HG03460 (cell line): ENCODE data around the gene MIOS.
"Not testable (repeated sequence)": the region's sequence is repeated elsewhere in the genome, so short reads cannot be mapped to it uniquely, and the experiment has no call there.

ENCODE experiments used
- ATAC-seq: cut with Tn5 transposase; IDR thresholded peaks from one replicate; pipeline ENCODE4 v1.9.1; 2021; ENCODE audit not compliant: unreplicated experiment

The MIOS gene

DNA sequence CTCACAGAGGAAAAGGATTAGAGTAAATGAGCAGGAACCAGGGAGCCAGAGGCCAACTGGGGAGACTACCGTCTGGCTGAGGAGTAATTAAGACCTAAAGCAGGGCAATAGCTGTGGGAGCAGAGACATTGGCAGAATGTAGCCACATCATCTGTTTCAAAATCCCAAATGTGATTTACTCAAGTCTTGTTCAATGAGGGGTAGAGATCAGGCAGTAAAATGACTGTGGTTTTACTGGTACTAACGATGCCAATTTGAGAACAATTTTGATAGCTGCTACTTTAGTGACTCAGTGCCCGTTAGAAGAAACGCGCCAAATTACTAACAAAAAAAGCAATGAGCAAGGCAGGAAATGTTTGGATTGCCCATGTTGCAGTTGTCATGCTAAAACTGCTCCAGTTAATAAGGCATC is 12.7 kb upstream of the MIOS start:
- no peak for ATAC-seq

GRCh38 chr7:7554649-7555575 is 11.8 kb upstream of the MIOS start:
- ATAC-seq: no peak

DNA sequence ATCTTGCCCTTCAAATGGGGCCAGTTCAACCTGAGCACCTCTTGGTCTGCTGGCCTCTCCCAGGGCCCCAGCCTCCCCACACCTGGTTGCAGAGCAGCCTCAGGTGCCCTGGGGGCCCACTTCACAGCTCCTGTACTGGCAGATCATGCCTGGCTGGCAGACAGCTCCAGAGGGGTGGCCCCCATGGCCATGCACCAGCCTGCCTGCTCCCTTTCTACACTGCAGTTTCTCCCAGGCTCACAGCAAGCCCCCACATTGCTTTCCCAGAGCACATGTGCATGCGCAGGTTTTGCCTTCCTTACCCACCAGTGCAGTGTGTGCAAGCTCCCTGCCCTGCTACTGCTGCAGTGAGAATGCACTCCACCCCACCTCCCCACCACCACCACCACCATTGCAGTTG is 9.8 kb upstream of the MIOS start:
- ATAC-seq: no peak

DNA sequence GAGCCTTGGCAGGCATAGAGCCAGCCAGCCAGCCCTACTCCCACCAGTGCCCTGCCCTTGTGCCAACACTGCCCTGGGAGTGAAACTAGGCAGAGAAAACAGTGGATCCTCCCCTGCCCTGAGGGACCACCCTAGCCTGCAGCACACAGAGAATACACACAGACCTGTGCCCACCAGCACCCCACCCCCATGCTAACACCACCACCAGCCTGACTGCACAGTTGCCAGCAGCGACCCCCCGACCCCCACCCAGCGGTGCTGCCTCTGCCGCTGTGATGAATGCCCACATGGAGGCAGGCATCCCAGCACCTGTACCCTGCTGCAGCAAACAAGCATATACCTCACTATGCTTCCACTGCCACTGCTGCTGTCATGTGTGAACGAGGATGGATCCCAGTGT is 9.4 kb upstream of the MIOS start:
- no peak for ATAC-seq

- ATAC-seq: not testable (repeated sequence)
Observed at GRCh38 chr7:7561591-7561990, 5.1 kb upstream of the MIOS start.

DNA sequence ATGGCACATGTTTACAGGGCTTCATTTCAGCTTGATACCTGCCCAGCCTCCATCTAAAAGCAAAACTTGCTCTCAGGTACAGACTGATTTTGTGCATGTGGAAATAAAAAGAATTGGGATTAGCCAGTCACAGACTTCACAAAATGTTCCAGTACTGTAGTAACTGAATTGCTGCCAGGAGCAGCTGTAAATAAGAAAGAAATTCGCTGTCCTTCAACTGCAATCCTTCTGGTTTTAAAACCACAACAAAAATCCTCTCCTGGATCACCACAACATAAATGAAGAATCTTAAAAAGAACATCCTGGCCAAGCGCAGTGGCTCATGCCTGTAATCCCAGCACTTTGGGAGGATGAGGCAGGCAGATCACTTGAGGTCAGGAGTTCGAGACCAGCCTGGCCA is 3.9 kb upstream of the MIOS start:
- no peak for ATAC-seq

DNA sequence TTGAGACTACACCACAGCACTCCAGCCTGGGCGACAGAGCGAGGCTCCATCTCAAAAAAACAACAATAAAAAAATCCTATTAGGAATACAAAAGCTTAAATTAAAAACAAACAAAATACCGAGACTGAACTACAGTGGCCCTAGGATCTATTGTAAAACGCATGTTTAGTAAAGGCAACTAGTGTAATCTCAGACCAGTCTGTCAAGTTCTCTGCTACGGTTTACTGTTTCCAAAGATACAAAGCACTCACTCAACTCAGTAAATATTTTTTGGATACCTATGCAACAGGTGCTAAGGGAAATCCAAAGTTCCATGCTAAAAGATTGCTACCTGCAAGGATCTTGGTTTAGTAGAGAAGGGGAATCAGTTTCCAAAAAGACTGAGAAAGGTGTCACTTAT is 3.4 kb upstream of the MIOS start:
- no peak for ATAC-seq

DNA sequence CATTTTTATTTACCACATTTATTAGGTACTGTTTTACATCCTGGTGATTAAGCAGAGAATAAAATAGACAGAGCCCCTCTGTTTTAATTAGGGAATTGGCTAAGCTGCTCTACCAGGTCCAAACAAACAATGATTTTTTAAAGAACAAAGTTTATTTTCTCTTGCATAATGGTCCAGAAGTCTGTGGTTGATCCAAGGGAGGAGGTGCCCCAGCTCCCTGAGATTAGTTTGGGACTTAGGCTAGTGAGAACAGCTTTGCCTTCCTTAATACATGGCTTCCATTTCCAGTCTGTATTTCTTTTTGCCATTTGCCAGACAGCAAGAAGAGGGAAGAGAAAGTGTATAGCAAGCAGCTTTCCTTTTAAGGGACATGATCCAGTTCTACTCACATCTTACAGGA is 2.9 kb upstream of the MIOS start:
- no peak for ATAC-seq

GRCh38 chr7:7564323-7564780 is 2.3 kb upstream of the MIOS start:
- no peak for ATAC-seq

DNA sequence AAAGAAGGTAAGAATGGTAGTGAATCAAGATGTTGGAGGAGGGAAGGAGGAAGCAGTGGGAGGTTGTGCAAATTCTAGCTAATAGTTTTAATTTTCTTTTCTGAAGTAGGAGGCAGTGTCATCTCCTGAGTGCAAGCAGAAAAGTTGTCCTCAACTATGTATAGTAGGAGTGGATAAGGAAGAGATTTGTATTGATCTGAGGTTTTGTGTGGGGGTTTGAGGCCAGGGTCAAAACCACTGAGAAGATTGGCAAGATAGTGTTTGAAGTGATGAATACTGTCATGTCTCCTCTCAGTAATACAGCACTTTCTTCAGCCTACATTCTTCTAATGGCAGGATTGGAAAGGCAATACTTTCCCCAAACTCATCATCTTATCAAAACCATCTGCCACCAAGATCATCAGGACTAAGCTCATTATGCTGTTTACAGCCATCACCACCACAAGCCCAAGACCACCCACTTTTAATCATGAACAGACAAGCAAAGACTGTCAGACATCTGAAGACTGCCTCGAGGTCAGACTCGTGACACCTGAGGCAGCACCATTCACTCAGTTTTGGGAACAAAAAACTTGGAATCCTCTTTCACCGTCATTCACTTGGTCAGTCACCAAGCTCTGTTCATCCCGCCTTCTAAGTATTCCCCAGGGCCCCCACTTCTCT is 1.5 kb upstream of the MIOS start:
- ATAC-seq: no peak

DNA sequence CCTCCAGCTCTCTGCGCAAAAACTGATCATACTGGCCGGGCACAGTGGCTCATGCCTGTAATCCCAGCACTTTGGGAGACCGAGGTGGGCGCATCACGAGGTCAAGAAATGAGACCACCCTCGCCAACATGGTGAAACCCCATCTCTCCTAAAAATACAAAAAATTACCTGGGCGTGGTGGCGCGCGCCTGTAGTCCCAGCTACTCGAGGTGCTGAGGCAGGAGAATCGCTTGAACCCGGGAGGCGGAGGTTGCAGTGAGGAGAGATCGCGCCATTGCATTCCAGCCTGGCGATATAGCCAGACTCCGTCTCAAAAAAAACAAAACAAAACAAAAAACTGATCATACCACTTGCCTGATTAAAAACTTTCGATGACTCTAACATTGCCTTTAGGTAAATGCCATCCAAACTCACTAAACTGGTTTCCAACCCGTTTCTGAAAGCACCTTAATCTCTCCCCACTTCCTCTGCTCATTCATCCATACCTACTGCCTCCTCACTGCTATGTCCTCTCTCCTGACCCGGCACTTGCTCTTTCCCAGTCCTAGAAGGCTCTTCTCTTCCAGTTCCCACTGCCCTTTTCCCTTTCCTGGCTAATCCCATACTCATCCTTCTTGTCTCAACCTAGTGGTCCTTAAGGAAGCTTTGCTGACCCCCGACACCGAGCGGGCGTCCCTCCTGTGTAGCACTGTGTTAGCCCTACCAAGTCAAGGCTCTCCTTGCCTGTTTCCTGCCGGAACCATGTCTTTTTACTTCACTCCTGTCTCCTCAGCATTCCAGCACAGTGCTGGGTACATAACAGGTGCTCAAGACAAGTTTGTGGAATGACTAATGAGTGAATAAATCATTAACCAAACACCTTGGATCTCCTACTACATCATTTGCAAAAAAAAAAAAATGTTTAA is 686 bp upstream of the MIOS start:
- ATAC-seq: peak; percentile 18

DNA sequence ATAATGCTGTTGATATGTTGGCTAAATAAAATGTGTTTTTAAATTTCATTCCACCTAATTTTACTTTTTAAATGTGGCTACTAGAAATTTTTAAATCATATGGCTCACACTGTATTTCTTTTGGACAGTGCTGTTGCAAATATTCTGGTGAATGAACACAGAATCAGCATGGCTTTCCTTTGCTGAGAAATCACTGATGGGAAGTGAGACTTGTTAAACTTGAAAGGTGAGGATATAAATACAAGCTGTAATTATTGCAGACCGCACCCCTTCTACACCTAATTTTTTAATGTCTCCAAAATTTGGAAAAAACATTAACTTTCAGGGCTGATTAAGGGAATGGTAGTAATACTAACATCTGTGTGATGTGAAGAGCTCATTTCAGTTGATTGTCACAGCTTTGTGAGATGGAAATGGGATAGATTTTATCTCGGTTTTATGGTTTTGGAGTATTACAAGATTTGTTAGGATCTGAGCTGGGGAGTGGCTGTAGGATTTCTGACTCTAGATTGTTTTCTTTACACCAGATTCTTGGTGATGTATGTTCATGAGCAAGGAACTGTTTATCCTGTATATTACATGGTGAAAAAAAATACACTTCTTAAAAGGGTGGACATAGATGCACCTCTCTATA is 1.3 kb downstream of the MIOS start:
- ATAC-seq: no peak

- no peak for ATAC-seq
Observed at GRCh38 chr7:7568553-7568952, 1.9 kb downstream of the MIOS start.

DNA sequence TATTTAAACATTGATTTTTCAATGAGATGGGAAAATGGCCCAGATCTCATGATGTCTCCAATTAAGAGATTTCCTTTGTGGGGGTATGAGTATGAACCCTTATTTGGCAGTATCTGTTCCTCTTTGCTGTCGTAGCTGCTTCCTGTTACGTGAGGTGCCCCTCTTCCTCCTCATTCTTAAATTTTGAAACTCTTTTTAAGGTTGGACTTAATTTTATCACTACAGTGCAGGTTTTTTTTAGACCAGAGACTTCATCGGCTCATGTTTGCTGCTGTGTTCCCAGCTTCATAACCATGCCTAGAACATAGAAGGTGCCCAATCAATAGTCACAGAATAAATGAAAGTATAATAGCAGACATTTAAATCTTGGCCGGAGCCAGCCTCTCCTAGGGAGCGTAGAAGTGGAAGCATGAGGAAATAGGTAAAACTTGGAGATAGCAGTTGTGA is 2.4 kb downstream of the MIOS start:
- ATAC-seq: peak; percentile 54

DNA sequence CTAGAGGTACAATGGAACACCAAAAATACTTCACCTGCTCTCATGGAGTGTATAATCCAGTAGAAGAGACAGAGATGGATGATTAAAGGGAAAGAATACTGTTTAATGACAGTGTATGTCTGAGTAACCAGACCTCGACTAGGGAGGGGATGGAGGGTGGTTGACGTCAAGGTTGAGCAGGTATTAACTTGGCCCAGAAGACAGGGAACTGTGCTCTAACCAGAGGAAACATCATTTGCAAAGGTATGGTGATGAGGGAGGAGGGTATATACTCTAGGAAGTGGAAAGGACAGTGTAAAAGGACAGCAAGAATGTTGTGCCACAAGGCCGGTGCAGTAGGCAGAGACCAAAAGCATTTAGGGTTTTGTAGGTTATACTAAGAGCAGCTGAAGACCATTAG is 2.9 kb downstream of the MIOS start:
- ATAC-seq: peak; percentile 31

- ATAC-seq: no peak
Observed at GRCh38 chr7:7570584-7570983, 3.9 kb downstream of the MIOS start.

- no peak for ATAC-seq
Observed at GRCh38 chr7:7573701-7574100, 7.0 kb downstream of the MIOS start.

- no peak for ATAC-seq
Observed at GRCh38 chr7:7576344-7576743, 9.7 kb downstream of the MIOS start.

- ATAC-seq: peak; percentile 63
Observed at GRCh38 chr7:7577888-7578287, 11.2 kb downstream of the MIOS start.

GRCh38 chr7:7579638-7580037 is 13.0 kb downstream of the MIOS start:
- no peak for ATAC-seq
